Sigmoid colon (tissue), 4 donors: Measurements from ENCODE around the gene TAS2R60.

Source experiments
- EP300 ChIP-seq, 4 donors: sonication (generic); formaldehyde crosslinking; IDR thresholded peaks; one replicate each; pipeline ENCODE4 v1.6.1; 2017; ENCODE audit warnings: antibody characterized with exemption in 4 of 4
- POLR2A ChIP-seq, 2 donors: fragments of 450-650 bp; IDR thresholded peaks; one replicate each; pipeline ENCODE4 v1.6.1; 2016; ENCODE audit warnings: antibody characterized with exemption in 2 of 2, mild to moderate bottlenecking in 2 of 2, moderate library complexity in 2 of 2
- TF ChIP-seq, protein P1 (sequence below), 4 experiments: fragments of 450-650 bp in 3 of 4; fragments of 200-600 bp in 1 of 4; IDR thresholded peaks; one replicate each; pipeline ENCODE4 v1.5.1; 2016 to 2019; ENCODE audit warnings: antibody characterized with exemption in 4 of 4, mild to moderate bottlenecking in 3 of 4, moderate library complexity in 2 of 4

DNA sequence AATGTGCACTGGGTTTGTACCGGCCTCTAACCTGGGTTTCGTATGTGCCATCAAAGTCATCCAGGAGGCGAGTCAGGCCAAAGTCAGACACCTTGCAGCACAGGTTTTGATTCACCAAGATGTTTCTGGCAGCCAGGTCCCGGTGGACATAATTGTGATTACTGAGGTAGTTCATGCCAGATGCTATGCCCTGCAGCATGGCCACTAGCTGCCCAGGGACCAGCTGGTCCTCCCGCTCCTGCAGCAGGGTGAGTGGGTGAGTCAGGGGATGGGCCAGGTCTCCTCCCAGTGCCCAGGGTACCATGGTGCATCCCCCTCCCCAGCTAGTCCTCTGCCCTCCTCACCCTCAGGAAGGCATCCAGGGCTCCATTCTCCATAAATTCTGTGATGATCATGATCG lies 48.5 kb upstream of the TAS2R60 start:
- TF ChIP-seq EP300 (IDR thresholded peaks at IDR 0.05) (no peak), POLR2A (IDR thresholded peaks at IDR 0.05) (no peak)
- TF ChIP-seq, protein P1, sequence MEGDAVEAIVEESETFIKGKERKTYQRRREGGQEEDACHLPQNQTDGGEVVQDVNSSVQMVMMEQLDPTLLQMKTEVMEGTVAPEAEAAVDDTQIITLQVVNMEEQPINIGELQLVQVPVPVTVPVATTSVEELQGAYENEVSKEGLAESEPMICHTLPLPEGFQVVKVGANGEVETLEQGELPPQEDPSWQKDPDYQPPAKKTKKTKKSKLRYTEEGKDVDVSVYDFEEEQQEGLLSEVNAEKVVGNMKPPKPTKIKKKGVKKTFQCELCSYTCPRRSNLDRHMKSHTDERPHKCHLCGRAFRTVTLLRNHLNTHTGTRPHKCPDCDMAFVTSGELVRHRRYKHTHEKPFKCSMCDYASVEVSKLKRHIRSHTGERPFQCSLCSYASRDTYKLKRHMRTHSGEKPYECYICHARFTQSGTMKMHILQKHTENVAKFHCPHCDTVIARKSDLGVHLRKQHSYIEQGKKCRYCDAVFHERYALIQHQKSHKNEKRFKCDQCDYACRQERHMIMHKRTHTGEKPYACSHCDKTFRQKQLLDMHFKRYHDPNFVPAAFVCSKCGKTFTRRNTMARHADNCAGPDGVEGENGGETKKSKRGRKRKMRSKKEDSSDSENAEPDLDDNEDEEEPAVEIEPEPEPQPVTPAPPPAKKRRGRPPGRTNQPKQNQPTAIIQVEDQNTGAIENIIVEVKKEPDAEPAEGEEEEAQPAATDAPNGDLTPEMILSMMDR (IDR thresholded peaks at IDR 0.05) = no peak
